HG02678 (cell line): ENCODE measurements around the gene KARS1.

Experiments used
- ATAC-seq: cut with Tn5 transposase; IDR thresholded peaks from one replicate; pipeline ENCODE4 v1.9.1; 2021; ENCODE audit warnings: mild to moderate bottlenecking, moderate library complexity; ENCODE audit not compliant: unreplicated experiment

The KARS1 gene

DNA sequence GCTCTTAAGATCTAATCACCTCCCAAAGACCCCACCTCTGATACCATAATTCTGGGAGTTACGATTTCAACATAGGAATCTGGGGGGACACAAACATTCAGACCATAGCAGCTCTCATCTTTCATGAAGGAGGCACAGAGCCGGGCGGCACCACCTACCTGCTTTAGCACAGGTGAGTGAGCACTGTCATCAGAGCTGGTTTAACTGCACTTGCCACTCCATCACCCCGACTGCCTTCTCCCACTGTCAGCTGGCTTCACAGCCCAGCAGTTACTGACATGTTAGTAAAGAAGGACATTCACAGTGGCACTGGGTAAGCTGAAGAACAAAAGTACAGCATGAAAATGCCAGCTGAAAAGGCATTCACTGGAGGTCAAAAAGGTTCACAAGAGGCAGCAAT is 58.7 kb downstream of the KARS1 start:
- no peak for ATAC-seq

DNA sequence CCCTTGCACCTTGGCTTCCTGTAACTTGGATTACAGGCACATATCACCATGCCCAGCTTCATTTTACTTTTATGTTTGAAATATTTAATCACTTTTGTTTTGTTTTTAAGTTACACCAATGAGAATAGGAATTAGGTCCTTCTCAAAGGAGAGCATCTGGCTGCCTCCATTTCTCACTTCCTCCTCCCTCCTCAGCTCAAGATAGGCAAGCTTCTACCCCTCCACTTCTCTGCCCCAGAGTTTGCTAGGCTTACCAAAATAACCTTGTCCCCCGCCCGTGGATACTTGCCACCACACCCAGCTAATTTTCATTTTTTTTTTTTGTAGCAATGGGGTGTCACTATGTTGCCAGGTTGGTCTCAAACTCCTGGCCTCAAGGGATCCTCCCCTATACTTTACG is 63.4 kb downstream of the KARS1 start:
- peak; percentile 64 for ATAC-seq

DNA sequence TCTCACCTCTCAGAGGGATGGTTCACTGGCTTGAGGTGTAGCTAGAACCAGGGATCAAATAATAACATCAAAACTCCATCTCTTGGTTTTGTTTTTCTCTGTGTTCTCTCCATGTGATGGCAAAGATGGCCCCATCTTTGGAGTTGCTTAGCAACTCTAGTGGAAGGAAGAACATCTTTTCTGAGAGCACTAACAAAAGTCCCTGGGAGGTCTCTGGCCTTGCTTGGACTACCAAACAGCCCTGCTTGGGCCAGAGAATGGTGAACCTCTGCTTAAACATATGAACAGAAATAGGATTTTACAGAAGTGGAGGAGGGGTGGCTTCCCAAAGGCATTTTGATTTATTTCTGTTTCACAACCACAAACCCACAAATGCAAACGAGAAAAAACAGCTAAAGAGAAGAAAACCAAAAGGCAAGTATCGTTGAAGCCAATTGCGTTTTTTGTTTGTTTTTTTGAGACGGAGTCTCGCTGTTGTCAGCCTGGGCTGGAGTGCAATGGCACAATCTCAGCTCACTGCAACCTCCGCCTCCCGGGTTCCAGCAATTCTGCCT is 68.1 kb downstream of the KARS1 start:
- ATAC-seq: no peak

DNA sequence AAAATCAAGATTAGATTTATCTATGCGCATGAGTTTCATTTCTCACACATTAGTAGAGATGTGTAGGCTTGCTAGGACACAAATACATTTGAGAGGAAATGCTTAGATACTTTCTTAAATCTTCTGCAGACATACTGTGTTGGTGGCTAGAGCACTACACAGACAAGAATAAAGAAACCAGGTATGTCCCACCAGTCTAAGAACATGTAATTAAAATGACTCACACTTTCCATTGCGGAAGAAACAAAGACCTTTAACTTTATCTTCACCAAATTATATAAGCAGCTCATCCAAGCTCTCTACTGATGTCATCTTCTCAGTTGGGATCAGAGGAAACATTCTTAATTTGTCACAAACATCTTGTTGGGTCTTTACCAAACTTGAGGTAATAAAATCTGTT is 68.7 kb downstream of the KARS1 start:
- no peak for ATAC-seq

DNA sequence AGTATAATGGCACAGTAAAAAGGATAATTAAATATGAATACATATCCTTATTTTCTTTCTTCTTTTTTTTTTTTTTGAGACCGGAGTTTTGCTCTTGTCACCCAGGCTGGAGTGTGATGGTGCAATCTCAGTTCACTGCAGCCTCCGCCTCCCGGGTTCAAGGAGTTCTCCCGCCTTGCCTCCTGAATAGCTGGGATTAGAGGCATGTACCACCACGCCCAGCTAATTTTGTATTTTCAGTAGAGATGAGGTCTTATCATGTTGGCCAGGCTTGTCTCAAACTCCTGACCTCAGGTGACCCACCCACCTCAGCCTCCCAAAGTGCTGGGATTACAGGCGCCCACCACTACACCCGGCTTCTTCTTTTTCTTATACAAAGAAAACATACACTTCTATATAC is 69.3 kb downstream of the KARS1 start:
- ATAC-seq: no peak
